GM18498 (cell line): Measurements from ENCODE around the gene KIF3A.
"Not testable (repeated sequence)": the region's sequence is repeated elsewhere in the genome, so short reads cannot be mapped to it uniquely, and the experiment has no call there.

ENCODE experiments used
- ATAC-seq: cut with Tn5 transposase; IDR thresholded peaks from one replicate; pipeline ENCODE4 v1.9.1; 2021; ENCODE audit warnings: mild to moderate bottlenecking, moderate library complexity; ENCODE audit not compliant: unreplicated experiment

Gene KIF3A

DNA sequence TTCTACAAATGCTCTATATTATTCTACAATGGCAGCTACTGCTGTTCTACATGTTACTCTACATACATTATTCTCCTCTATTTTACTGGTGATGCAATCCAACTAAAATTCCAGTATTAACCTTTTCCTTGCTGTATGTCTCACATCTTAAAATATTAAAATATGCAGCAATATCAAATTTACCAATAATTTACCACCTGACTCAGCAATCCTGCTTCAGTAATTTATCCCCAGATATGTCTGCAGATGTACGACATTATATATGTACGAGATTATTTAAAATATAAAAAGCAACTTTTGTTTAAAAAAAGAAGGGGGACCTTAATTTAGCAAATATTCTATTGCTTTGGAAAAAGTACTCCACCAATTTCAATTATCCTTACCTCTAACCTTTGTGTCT, 11.6 kb downstream of the KIF3A start:
- ATAC-seq: no peak

DNA sequence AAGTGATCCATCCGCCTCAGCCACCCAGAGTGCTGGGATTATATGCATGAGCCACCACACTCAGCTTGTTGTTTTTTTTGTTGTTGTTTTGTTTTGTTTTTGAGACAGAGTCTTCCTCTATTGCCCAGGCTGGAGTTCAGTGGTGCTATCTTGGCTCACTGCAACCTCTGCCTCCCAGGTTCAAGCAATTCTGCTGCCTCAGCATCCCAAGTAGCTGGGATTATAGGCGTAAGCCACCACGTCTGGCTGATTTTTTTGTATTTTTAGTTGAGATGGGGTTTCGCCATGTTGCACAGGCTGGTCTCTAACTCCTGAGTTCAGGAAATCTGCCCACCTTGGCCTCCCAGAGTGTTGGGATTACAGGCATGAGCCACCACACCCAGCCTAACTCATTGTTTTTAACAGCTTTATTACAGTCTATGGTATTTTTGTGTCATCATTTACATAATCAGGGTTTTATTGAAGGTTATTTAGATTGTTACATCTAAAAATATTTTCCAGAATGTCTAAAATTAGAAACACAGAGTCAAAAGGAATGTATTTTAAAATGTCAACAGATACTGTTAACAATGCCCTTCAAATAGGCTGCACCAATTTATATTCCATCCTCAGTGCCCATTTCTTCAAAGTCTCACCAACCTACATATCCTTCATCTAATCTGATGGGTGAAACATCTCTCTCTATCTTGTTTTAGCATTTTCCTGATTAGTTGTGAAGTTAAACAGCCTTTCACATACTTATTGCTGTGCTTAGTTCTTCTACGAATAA, 18.6 kb downstream of the KIF3A start:
- ATAC-seq: no peak

DNA sequence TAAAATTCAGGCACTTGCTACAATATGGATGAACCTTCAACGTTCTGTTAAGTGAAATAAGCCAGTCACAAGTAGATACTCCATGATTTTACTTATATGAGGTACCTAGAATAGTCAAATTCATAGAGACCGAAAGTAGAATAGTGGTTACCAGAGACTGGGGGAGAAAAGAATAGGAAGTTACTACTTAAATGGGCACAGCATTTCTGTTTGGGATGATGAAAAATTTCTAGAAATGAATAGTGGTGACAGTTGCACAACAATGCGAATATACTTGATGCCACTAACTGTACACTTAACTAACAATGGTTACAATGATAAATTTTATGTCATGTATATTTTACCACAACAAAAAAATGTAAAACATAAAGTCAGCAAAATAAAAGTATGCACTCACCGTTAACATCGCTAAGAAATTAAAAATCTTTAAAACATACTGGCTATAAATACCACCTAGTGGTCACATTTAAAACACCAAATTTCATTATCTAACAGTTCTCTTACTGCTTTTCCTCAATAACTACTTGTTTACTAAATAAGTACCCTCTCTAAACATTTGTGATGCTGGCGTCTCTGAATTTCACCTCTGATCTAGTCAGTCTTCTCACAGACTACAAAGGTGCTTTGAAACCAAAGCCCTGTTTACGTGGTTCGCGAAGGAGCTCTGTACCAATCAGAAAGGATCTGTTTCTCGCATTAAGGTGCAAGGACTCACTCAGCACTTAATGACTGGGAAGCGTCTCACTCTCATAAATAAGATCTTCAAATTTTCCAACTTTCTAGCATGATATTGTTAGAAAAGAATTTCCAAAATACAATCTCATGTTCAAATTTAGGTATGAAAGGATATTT, 22.7 kb downstream of the KIF3A start:
- no peak for ATAC-seq

DNA sequence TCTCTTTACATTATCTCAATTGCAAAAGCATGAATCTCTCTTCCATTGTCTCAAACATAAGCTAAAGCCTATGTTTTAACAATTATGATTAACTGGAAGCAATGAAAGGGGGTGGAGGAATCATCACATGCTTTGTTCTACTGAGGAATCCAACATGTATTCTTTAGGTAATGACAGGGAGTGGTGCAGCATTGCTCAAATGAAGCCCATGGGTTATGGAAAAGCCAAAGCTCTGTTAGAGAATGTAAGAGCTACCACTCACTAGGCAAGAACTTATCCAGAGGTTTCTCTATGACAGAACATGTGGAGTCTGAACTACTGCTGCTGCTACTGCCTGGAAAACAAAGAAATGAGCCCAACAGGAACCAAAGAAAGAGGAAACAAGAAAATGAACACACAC, 28.7 kb downstream of the KIF3A start:
- ATAC-seq: no peak

DNA sequence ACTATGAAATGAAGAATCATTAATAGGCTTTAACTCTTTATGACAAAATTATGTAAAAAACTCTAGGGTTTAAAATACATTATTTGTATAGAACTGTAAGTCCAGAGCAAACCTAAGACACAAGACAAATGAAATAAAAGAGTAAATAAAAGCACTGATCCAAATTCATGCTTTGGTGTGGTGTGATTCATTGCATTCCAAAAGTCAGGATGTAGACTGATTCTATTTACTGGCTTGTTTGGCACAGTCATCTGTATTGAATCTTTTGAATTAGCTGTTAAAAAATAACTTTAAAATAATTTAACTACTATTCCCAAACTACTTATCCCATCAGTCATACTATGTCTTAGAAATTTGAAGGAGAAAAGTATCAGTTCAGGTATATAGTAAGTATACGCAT, 32.5 kb downstream of the KIF3A start:
- ATAC-seq: no peak

DNA sequence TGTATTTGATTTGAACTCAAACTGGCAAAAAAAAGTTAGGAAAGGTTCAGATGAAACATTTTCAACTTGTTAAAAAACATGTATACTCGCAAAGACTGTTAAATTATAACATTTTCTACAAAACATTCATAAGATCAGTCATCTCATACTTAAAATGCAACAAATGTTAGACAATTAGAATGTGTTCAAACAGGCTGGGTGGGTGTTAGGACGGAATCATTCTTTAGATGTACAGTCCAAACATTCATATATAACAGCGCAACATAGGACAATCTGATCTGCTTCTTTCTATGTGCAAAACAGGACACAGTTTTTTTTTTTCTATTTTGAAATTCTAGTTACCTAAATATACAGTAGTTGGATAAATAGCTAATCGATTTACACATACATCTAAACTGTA, 41.4 kb downstream of the KIF3A start:
- no peak for ATAC-seq

DNA sequence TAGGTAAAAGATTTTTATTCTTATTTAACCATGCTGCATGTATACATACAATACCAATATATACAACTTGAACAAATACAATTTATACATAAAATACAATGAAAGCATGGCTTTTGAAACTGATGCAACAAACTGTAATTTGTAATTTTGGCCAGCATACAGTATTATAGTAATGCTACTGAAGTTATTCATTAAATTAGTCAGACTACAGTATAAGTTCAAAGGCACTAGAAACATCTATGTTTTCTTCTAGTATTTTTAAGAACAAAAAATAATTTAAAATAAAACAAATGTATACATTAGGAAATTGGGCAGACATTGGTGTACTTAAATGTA, 44.7 kb downstream of the KIF3A start:
- no peak for ATAC-seq

DNA sequence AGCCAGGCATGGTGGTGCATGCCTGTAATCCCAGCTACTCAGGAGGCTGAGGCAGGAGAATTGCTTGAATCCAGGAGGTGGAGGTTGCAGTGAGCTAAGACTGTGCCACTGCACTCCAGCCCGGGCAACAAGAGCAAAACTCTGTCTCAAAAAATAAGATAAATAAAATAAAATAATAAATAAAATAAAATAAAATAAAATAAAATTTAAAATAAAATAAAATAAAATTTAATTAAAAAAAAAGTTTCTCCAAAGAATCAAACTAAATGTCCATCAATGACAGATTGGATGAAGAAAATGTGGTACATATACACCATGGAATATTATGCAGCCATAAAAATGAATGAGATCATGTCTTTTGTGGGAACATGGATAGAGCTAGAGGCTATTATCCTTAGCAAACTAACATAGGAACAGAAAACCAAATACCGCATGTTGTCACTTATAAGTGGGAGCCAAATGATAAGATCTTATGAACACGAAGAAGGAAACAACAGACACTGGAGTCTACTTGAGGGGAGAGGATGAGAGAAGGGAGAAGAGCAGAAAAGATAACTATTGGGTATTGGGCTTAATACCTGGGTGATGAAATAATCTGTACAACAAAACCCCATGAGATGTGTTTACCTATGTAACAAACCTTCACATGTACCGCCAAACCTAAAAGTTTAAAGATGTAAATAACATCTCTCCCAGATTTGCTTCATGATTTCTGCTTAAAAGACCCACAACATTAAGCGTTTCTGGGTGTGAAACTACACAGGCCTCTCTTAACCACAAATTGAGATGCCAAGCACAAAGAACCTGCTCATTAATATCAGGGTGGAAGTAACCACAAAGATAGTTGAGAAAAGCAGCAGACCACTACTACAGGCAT, 45.4 kb downstream of the KIF3A start:
- not testable (repeated sequence) for ATAC-seq

DNA sequence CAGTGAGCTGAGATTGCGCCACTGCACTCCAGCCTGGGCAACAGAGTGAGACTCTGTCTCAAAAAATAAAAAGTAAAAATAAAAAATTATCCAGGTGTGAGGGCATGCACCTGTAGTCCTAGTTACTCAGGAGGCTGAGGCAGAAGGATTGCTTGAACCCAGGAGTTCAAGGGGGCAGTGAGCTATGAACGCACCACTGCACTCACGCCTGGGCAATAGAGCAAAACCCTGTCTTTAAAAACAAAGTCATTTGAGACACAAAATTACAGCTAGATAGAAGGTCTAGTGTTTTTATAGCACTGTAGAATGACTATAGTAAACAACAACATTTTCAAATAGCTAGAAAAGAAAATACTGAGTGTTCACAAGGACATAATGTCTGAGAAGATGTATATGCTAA, 47.2 kb downstream of the KIF3A start:
- ATAC-seq: no peak

DNA sequence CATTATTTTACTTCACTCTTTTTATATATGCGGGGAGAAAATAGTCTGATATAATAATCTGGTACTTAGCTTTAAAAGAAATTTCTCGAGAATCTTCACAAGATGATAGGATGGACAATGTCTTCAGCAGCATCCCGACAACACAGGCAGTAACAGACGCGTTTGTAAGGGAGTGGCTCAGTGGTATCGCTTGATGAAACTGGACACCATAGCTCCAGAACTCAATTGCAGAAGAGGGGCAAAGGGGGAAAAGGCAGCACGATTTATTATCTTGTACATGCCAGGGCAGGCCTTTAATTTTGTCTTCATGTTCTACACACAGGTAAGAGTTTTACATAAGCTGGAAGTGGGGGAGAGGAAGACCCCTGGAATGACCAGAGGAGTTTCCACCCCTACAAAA, 47.8 kb downstream of the KIF3A start:
- no peak for ATAC-seq

DNA sequence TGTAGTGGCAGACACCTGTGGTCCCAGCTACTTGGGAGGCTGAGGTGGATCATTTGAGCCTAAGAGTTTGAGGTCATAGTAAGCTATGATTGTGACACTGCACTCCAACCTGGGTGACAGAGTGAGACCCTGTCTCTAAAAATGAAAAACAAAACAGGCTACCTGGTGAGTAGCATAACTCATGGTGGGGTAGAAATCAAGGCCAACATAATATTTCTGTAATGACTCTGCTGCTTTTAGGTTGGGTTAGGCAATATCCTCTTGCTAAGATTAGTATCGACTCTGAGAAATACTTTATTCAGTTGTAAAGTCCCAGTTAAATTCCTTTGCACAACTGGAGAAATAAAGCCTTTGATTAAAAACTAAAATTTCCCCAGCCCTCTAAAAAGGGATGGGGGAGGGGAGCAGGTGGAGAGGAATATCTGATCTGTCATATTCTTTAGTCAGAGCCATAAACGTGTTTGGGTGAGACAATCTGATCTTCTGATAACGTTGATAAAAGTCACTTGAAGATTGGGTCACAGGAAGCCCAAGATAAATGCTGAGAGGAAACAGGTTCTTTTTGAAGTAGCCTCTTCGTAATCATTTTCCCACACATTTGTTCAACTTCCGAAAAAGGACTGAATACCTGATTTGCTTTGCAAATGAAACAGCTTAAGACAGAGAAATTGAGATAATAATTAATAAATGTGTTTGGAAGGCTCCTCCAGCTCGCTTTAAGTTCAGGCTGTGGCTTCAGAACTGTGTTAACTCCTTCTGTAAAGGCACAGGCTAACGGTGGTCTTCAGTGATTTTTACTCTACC, 48.6 kb downstream of the KIF3A start:
- ATAC-seq: peak; percentile 33

DNA sequence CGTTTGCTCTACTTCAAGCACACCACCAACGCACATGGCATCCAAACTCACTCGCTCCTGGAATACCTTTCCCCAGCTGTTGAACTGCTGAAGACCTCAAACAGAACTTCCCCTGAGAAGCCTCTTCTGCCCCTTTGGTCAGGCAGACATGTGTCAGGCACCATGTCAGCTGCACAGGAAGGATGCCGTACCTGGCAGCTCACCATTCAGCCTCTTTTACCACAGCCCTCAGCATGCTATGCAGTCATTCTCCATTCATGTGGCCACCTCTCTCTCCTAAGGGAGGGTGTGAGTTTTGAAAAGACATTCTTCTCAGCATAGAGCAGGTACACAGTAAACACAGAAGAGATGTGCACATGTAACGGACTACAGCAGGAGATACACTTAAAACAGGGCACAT, 49.4 kb downstream of the KIF3A start:
- ATAC-seq: peak; percentile 47

DNA sequence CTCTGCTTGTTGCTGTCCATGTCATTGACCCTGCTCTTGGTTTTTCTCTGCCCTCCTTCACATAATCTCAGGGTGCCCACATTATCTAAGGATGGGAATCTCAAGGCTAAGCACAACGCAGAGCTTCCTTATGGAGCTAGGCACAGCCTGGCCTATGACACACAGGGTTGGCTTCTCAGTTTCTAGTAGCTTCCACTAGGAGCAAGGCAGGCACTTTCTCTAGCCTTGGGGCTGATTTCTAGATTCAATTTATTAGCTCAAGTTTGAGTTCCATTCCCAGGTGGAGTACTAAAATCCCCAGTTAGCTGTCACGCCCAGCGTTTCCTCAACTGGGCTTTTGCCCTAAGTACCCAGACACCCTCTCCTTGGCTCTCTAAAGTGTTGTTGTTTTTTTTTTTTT, 51.2 kb downstream of the KIF3A start:
- ATAC-seq: no peak

DNA sequence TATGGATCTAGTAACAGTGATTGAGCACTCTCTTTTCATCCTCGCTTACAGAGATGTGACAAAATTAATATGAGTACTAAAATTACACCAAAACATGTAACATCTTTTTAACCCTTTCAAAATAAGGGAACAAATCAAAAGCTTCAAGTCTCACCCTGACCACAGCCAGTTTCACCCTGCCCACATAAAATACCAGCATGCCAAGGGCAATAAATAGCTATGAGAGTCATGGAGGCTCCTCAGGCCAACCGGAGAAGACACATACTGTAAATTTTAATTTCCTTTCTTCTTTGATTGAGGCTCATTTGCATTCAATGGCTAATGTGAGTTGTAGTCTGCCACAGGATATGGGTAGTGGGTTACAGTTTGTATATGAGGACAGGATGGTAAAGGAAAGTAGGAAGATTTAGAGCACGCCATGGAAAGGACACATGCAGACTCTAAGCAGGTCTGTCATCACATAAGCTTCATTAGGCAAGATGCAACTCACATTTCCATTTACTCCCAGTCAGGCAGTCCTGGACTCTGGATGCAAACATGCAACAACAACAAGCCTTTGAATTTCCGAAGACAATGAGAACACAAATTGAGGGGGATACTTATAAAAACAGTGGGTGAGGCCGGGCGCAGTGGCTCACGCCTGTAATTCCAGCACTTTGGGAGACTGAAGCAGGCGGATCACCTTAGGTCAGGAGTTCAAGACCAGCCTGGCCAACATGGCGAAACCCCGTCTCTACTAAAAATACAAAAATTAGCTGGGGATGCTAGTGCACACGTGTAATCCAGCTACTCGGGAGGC, 52.2 kb downstream of the KIF3A start:
- ATAC-seq: no peak

DNA sequence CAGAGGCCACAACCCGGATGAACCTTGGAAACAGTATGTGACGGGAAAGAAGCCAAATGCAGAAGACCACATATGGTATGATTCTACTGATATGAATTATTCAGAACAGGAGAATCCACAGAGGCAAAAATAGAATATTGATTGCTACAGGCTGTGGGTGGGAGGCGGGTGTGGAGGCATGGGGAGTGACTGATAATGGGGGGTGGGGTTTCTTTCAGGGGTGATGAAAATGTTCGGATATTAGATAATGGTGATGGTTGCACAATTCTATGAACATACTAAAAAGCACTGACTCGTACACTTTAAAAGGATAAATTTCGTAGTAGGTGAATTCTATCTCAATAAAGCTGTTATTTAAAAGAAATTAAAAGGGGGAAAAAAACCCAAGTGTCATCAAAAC, 52.9 kb downstream of the KIF3A start:
- no peak for ATAC-seq

DNA sequence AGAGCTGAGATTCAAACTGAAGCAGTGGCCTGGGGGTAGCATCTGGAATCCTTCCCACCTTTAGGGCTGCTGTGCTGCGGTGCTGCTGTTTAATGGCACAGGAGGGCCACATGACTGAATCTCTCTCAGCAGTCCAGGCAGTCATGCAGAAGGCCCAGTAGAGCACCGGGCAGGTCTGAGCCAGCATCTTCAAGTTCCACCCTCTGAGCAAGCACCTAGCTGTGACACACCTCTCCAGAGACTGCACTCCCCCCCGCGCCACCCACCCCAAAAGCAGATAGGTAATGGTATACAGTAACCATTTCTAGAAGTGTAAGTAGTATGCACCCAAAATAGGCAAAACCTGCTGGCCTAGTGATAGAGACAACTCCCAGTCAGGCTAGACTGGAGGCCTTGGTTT, 55.4 kb downstream of the KIF3A start:
- no peak for ATAC-seq

DNA sequence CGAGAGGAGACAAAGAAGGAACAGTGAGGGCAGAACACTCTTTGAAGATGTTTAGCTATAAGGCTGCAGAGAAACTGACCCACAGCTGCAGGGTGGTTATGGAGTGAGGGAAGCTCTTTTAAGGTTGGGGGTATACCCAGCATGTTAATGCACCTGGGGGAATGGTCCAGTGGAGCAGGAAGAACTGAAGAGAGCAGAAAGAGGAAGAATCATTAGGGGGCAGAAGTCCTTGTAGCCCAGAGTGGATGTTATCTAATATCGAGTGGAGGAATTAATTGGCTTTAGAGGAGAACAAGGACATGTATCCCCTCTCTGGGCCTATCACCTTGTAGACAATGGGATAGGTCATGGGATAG, 55.9 kb downstream of the KIF3A start:
- no peak for ATAC-seq

DNA sequence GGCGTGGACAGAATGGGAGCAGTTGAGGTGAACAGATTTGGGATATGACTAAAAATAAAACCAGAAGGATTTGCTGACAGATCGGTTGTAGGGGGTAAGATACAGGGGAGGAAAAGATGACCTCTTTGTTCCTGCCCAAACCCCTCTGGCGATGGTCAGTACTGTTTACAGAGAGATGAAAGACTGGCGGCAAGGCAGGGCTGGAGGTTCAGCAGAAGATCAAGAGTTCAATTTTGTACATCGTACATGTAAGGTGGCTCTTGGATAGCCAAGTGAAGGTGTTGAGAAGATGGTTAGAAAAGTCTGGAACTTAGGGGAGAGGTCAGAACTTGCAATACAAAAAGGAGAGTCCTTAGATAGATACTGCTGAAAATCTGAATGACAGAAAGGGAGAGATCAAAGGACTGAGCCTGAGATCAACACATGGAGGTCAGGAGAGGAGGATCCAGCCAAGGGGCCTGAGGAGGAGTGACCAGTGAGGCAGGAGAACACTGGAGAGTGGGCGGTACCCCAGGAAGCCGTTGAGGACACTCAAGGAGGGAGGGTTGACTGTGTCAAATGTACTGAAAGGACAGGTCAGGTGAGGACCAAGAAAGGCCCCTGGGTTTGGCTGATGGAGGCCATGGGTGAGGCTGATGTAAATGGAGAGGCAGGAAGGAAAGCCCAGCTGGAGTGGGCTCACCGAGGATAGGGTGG, 56.4 kb downstream of the KIF3A start:
- no peak for ATAC-seq

DNA sequence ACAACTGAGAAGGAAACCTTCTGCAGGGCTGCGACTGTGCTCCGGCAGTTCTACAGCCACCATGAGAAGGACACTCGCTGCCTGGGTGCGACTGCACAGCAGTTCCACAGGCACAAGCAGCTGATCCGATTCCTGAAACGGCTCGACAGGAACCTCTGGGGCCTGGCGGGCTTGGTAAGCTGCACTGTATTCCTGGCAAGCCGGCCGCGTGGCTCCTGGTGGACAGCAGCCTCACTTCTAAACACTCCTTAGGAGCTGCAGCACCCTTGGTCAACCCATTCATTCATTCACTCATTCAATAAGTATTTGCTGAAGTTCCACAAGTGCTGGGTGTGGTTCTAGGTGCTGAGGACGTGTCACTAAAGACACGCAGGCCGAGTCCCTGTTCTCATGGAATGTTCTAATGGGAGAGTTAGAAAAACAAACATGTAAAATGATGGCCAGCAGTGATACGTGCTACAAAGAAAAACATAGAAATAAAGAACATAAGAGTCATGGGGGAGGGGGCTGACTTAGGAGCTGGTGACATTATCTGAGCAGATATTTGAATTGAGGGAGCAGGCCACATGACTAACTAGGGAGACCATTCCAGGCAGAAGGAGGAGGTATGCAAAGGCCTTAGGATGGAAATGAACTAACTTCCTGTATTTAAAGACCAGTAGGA, 57.5 kb downstream of the KIF3A start:
- no peak for ATAC-seq
